ENCODE measurements around the gene SLC47A1.

GRCh38 chr17:19542247-19542646 is 8.6 kb downstream of the SLC47A1 start:
- TF ChIP-seq POLR2A (IDR thresholded peaks at IDR 0.05; ENCODE audit: low read depth) (no peak), CTCF (IDR thresholded peaks at IDR 0.05) (no peak)

Measured in esophagus muscularis mucosa (tissue), 3 donors.